SK-N-MC (cell line): ENCODE results near the gene SIPA1L3.

Experiments
- EZH2 ChIP-seq: fragments of 200-600 bp; sonication (generic); IDR thresholded peaks from one replicate; pipeline ENCODE4 v1.6.1; 2017; ENCODE audit warnings: antibody characterized with exemption
- POLR2AphosphoS5 ChIP-seq: IDR thresholded peaks from 2 replicates; pipeline ENCODE4 v1.6.1; 2012; ENCODE audit warnings: mild to moderate bottlenecking, low read depth, low read length, borderline replicate concordance

DNA sequence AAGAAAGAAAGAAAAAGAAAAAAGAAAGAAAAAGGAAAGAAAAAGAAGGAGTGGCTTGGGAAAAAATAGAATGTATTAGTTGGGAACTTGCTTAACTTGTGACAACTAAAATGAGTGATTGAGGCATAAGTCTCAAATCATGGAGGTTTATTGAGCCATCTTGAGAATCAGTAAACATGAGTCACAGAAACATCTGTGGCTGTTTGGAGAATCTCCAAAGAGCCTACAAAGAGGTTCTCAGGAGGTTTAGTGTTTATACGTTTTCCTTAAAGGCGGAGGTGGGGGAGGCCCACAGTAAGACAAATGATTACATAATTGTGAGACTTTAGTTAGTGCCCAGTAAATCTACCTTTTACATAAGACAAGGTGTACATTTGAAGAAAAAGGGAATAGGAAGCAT, 39.2 kb upstream of the SIPA1L3 start:
- TF ChIP-seq EZH2 (no peak), POLR2AphosphoS5 (no peak)
